Measurements from ENCODE around the gene MGLL. TPM values are rescaled to one million over a fixed set of nuclear protein-coding genes. Genes with fewer than 3 reads are reported as not detected.

The MGLL gene
- total RNA-seq, 1 donor from 2014 or later, result 2.5 TPM

- Mint-ChIP-seq H3K4me1 (no peaks in the 10 kb centered on the region), H3K36me3 (peaks cover 3% of the 10 kb centered on the region), H3K27me3 (ENCODE audit: low read depth) (no peaks in the 10 kb centered on the region), H3K4me3 (no peak overlapping the region), H3K9me3 (no peaks in the 10 kb centered on the region), H3K27ac (no peak overlapping the region)
- DNase-seq (ENCODE audit: low spot score in 2 of 2, unreplicated experiment in 2 of 2), result no peak
- no peak for TF ChIP-seq CTCF (IDR thresholded peaks at IDR 0.05; ENCODE audit: unreplicated experiment)
Measured at GRCh38 chr3:127680798-127681221, 141.5 kb downstream of the MGLL start.

- no peaks in the 10 kb centered on the region for H3K27me3 Mint-ChIP-seq (ENCODE audit: low read depth)
- no peak overlapping the region for H3K27ac Mint-ChIP-seq
- H3K9me3 Mint-ChIP-seq, result no peaks in the 10 kb centered on the region
- peaks cover 3% of the 10 kb centered on the region for H3K36me3 Mint-ChIP-seq
- no peak overlapping the region for H3K4me3 Mint-ChIP-seq
- peak; percentile 7 to 21 for DNase-seq (ENCODE audit: low spot score in 2 of 2, unreplicated experiment in 2 of 2)
- H3K4me1 Mint-ChIP-seq, result no peaks in the 10 kb centered on the region
- no peak for TF ChIP-seq CTCF (IDR thresholded peaks at IDR 0.05; ENCODE audit: unreplicated experiment)
Measured at GRCh38 chr3:127680146-127680661, 142.1 kb downstream of the MGLL start.

DNA sequence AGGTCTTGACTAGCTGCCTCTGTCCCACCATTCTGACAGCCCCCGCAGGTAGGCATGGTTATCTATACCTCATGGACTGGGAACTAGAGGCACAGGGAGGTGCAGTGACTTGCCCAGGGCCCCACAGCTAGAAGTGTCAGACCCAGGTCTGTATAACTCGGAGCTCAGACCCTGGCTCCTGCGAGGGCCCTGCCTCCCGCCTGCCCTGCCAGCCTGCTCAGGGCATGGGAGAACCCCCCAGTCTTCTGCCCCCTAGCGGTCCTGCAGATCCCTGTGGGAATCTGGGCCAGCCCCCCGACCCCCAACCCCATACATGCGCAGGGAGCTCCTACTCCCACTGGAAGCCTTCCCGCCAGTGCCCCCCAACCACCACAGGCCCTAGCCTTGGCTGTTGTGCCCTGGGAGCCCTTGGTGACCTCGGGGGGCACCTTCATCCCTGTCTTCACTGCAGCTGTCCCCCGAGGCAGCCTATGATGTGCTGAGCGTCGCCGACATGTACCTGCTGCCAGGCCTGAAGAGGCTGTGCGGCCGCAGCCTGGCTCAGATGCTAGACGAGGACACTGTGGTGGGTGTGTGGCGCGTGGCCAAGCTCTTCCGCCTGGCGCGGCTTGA, 142.7 kb downstream of the MGLL start:
- no peak for TF ChIP-seq CTCF (IDR thresholded peaks at IDR 0.05; ENCODE audit: unreplicated experiment)
- peaks cover 3% of the 10 kb centered on the region for H3K36me3 Mint-ChIP-seq
- no peak overlapping the region for H3K4me3 Mint-ChIP-seq
- H3K9me3 Mint-ChIP-seq, result no peaks in the 10 kb centered on the region
- H3K27me3 Mint-ChIP-seq (ENCODE audit: low read depth), result no peaks in the 10 kb centered on the region
- H3K4me1 Mint-ChIP-seq, result no peaks in the 10 kb centered on the region
- DNase-seq (ENCODE audit: low spot score in 2 of 2, unreplicated experiment in 2 of 2), result peak in 1 of 2 experiments; percentile 37
- no peak overlapping the region for H3K27ac Mint-ChIP-seq

DNA sequence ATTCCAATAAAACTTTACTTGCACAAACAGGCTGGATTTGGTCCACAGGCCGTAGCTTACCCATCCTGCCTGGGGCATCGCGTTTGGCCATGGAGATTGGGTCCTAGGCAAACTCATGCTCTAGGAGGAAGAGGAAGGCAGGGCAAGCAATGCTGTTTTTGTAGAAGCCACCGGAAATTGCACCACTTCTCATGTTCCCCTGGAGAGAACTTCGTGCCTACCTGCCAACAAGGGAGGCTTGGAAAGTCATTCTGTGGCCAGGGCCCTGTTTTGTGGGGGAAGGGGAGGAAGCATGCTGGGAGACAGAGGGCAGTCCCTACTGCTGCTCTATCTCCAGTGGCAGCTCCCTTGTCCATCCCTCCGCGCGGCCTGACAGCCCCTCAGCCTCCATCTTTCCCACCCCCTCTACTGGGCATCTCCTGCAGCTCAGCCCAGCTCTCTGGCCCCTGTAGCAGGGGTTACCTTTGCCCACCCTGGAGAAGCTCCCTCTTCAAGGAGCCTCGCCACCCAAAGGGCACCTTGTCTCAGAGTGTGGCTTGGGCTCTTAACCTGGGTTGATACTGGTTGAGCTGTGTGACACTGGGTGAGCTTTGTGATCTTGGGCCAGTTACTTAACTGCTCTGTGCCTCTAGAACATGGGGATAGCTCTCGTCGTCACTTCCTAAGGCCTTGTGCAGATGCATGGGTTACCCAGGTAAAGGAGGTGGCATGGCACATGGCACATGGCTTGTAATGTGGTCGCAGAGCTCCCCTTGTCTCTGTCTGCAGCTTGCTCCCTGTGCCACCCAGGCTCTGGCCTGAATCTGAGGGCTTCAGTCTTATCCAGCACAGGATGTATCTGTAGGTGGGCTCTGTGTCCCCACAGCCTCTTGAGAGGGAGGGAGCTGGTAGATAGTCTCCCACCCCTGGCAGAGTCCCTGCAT, 143.4 kb downstream of the MGLL start:
- no peak for DNase-seq (ENCODE audit: low spot score in 2 of 2, unreplicated experiment in 2 of 2)
- peaks cover 2% of the 10 kb centered on the region for H3K4me1 Mint-ChIP-seq
- TF ChIP-seq CTCF (IDR thresholded peaks at IDR 0.05; ENCODE audit: unreplicated experiment), result no peak
- no peaks in the 10 kb centered on the region for H3K9me3 Mint-ChIP-seq
- no peak overlapping the region for H3K4me3 Mint-ChIP-seq
- no peak overlapping the region for H3K27ac Mint-ChIP-seq
- no peaks in the 10 kb centered on the region for H3K27me3 Mint-ChIP-seq (ENCODE audit: low read depth)
- H3K36me3 Mint-ChIP-seq, result peaks cover 3% of the 10 kb centered on the region

DNA sequence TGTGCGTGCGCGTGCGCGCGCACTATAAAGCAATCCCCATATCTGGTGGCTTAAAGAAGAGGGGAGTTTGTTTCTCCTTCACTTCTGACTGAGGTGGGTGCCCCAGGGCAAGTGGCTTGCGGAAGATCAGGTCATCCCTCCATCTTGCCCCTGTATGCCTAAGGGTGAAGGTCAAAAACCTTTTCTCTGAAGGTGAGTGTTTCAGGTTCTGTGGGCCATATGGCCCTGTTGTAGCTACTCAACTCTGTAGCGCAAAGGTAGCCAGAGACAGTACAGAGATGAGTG, 144.1 kb downstream of the MGLL start:
- Mint-ChIP-seq H3K9me3 (no peaks in the 10 kb centered on the region), H3K27ac (no peak overlapping the region), H3K36me3 (peaks cover 3% of the 10 kb centered on the region), H3K4me3 (no peak overlapping the region), H3K27me3 (ENCODE audit: low read depth) (no peaks in the 10 kb centered on the region), H3K4me1 (peaks cover 7% of the 10 kb centered on the region)
- no peak for TF ChIP-seq CTCF (IDR thresholded peaks at IDR 0.05; ENCODE audit: unreplicated experiment)
- no peak for DNase-seq (ENCODE audit: low spot score in 2 of 2, unreplicated experiment in 2 of 2)

All from mesothelial cell of epicardium (in vitro differentiated cells).